WTC11 (cell line): ENCODE measurements around the gene ELFN1. TPM values are rescaled to one million over a fixed set of nuclear protein-coding genes. Genes with fewer than 3 reads are reported as not detected.
A peak's percentile ranks its signal among the peaks of the same experiment; 100 is the strongest.

ENCODE experiments used
- ATAC-seq: fragments of 200-7000 bp; cut with Tn5 transposase; 2 replicates; pipeline ENCODE4 v1.10.0; 2021; ENCODE audit warnings: mild to moderate bottlenecking, moderate library complexity
- CTCF ChIA-PET: fragments of 300-600 bp; sonication (Branson Sonifier 250); formaldehyde crosslinking; loops from one replicate; lab custom pipeline; 2021; ENCODE audit warnings: antibody characterized with exemption; lab: Charles Lee
- POLR2A ChIA-PET: fragments of 350-600 bp; sonication (Branson Sonifier 250); formaldehyde crosslinking; loops from one replicate; lab custom pipeline; 2021; ENCODE audit warnings: antibody characterized with exemption; lab: Charles Lee
- DNase-seq: peaks from one replicate; pipeline ENCODE4 v3.0.0; 2021; ENCODE audit warnings: low spot score
- H3K27ac Mint-ChIP-seq: 2 replicates; pipeline ENCODE4 v1.8.0; 2021; ENCODE audit warnings: mixed read lengths
- H3K27me3 Mint-ChIP-seq: 2 replicates; pipeline ENCODE4 v1.8.0; 2021; ENCODE audit warnings: low read depth, mild to moderate bottlenecking, moderate library complexity, mixed read lengths
- H3K36me3 Mint-ChIP-seq: 2 replicates; pipeline ENCODE4 v1.8.0; 2021; ENCODE audit warnings: mixed read lengths
- H3K4me1 Mint-ChIP-seq: 2 replicates; pipeline ENCODE4 v1.8.0; 2022; ENCODE audit warnings: mixed read lengths
- H3K4me3 Mint-ChIP-seq: 2 replicates; pipeline ENCODE4 v1.8.0; 2021; ENCODE audit warnings: mild to moderate bottlenecking, moderate library complexity, mixed read lengths
- H3K9me3 Mint-ChIP-seq: 2 replicates; pipeline ENCODE4 v1.8.0; 2021; ENCODE audit warnings: mixed read lengths
- E2F4 ChIP-seq: sonication (generic); formaldehyde crosslinking; IDR thresholded peaks from 2 replicates; pipeline ENCODE4 v1.8.1; 2022; ENCODE audit warnings: low read depth, mild to moderate bottlenecking, moderate library complexity, missing genetic modification reagents, borderline replicate concordance
- GABPB1 ChIP-seq: sonication (generic); formaldehyde crosslinking; IDR thresholded peaks from 2 replicates; pipeline ENCODE4 v1.8.1; 2023; ENCODE audit warnings: mild to moderate bottlenecking, missing genetic modification reagents
- MLX ChIP-seq: sonication (generic); formaldehyde crosslinking; IDR thresholded peaks from 2 replicates; pipeline ENCODE4 v1.8.1; 2023; ENCODE audit warnings: mild to moderate bottlenecking, missing genetic modification reagents, moderate library complexity
- MYBL2 ChIP-seq: sonication (generic); formaldehyde crosslinking; IDR thresholded peaks from 2 replicates; pipeline ENCODE4 v1.8.1; 2023; ENCODE audit warnings: mild to moderate bottlenecking, moderate library complexity, missing genetic modification reagents
- NFYB ChIP-seq: sonication (generic); formaldehyde crosslinking; conservative IDR thresholded peaks from 2 replicates; pipeline ENCODE4 v1.8.0; 2022; ENCODE audit warnings: low read depth, missing genetic modification reagents
- TCF7 ChIP-seq: sonication (generic); formaldehyde crosslinking; IDR thresholded peaks from 2 replicates; pipeline ENCODE4 v1.8.0; 2022; ENCODE audit warnings: mild to moderate bottlenecking, low read depth, missing genetic modification reagents, moderate library complexity
- ZNF219 ChIP-seq: sonication (generic); formaldehyde crosslinking; IDR thresholded peaks from 2 replicates; pipeline ENCODE4 v1.8.0; 2023; ENCODE audit warnings: missing genetic modification reagents, mild to moderate bottlenecking, borderline replicate concordance
- ZNF263 ChIP-seq: sonication (generic); formaldehyde crosslinking; IDR thresholded peaks from 2 replicates; pipeline ENCODE4 v1.8.1; 2022; ENCODE audit warnings: low read depth, mild to moderate bottlenecking, moderate library complexity, missing genetic modification reagents
- total RNA-seq: library from RNA; stranded (reverse); gene quantifications from 3 replicates; pipeline ENCODE4 v1.2.3, GENCODE V29; 2021
- TF ChIP-seq, protein P1 (sequence below): fragments of 200-600 bp; IDR thresholded peaks from 2 replicates; pipeline ENCODE4 v1.8.0; 2022; ENCODE audit warnings: antibody characterized with exemption
- TF ChIP-seq, protein P2 (sequence below): fragments of 250-450 bp; sonication (Bioruptor Pico); IDR thresholded peaks from 2 replicates; pipeline ENCODE4 v1.8.0; 2021; ENCODE audit warnings: mild to moderate bottlenecking
- TF ChIP-seq, protein P3 (sequence below): fragments of 250-450 bp; sonication (Bioruptor Pico); IDR thresholded peaks from 2 replicates; pipeline ENCODE4 v2.1.2; 2022; ENCODE audit warnings: mild to moderate bottlenecking, moderate library complexity
- TF ChIP-seq, protein P4 (sequence below): fragments of 250-450 bp; sonication (Bioruptor Pico); IDR thresholded peaks from 2 replicates; pipeline ENCODE4 v1.9.0; 2021; ENCODE audit warnings: mild to moderate bottlenecking, borderline replicate concordance
- TF ChIP-seq, protein P5 (sequence below): sonication (generic); formaldehyde crosslinking; IDR thresholded peaks from 2 replicates; pipeline ENCODE4 v1.8.1; 2023; ENCODE audit warnings: mild to moderate bottlenecking, missing genetic modification reagents, borderline replicate concordance

Gene ELFN1
- total RNA-seq, 1 experiment from 2014 or later, result 4.6 TPM

DNA sequence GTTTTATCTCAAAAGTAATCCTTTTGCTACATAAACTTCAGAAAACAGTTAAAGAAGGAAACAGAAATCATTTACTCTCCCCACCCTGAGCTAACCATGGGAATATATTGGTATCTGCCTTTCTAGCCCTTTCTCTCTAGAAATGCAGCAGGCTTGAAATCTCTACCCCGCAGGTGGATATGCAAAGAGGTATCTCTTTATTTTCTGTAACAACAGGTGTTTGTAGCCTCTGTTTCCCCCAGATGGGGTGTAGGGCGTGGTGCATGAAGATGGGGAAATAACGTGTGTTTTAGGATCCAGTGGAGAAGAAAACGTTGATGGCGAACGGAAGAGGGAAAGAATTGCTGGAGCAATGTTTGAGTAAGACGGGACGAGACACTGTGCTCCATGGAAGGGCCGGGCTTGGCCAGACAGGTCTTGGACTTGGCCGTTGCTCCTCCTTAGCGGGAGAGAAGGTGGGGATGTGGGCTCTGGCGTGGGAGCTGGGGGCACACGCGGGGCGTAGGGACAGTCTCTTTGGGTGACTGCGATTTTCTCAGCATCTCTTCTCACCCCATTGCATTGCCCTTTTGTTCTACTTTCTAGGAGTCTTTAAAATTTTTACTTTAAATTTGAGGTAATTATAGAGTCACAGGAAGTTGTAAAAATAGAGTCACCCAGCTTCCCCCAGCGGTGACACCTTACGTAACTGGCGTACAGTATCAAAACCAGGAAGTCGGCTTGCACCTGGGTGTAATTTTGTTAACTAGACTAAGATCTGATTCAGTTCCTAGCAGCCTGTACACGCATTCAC lies 82.9 kb downstream of the ELFN1 start:
- no peak overlapping the region for H3K4me3 Mint-ChIP-seq
- ChIA-PET POLR2A (no interaction called here), CTCF (no interaction called here)
- H3K27me3 Mint-ChIP-seq, result peaks cover 20% of the 10 kb centered on the region
- TF ChIP-seq, protein P1, sequence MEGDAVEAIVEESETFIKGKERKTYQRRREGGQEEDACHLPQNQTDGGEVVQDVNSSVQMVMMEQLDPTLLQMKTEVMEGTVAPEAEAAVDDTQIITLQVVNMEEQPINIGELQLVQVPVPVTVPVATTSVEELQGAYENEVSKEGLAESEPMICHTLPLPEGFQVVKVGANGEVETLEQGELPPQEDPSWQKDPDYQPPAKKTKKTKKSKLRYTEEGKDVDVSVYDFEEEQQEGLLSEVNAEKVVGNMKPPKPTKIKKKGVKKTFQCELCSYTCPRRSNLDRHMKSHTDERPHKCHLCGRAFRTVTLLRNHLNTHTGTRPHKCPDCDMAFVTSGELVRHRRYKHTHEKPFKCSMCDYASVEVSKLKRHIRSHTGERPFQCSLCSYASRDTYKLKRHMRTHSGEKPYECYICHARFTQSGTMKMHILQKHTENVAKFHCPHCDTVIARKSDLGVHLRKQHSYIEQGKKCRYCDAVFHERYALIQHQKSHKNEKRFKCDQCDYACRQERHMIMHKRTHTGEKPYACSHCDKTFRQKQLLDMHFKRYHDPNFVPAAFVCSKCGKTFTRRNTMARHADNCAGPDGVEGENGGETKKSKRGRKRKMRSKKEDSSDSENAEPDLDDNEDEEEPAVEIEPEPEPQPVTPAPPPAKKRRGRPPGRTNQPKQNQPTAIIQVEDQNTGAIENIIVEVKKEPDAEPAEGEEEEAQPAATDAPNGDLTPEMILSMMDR, result no peak
- TF ChIP-seq, protein P2, sequence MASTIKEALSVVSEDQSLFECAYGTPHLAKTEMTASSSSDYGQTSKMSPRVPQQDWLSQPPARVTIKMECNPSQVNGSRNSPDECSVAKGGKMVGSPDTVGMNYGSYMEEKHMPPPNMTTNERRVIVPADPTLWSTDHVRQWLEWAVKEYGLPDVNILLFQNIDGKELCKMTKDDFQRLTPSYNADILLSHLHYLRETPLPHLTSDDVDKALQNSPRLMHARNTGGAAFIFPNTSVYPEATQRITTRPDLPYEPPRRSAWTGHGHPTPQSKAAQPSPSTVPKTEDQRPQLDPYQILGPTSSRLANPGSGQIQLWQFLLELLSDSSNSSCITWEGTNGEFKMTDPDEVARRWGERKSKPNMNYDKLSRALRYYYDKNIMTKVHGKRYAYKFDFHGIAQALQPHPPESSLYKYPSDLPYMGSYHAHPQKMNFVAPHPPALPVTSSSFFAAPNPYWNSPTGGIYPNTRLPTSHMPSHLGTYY (CRISPR knock-in tag), result no peak
- TF ChIP-seq MYBL2 (CRISPR knock-in tag) (no peak), ZNF263 (no peak), GABPB1 (no peak), E2F4 (CRISPR knock-in tag) (no peak), TCF7 (no peak), ZNF219 (CRISPR knock-in tag) (no peak), MLX (CRISPR knock-in tag) (no peak), NFYB (no peak)
- TF ChIP-seq, protein P3, sequence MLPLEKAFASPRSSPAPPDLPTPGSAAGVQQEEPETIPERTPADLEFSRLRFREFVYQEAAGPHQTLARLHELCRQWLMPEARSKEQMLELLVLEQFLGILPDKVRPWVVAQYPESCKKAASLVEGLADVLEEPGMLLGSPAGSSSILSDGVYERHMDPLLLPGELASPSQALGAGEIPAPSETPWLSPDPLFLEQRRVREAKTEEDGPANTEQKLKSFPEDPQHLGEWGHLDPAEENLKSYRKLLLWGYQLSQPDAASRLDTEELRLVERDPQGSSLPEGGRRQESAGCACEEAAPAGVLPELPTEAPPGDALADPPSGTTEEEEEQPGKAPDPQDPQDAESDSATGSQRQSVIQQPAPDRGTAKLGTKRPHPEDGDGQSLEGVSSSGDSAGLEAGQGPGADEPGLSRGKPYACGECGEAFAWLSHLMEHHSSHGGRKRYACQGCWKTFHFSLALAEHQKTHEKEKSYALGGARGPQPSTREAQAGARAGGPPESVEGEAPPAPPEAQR (CRISPR knock-in tag), result no peak
- TF ChIP-seq, protein P4, sequence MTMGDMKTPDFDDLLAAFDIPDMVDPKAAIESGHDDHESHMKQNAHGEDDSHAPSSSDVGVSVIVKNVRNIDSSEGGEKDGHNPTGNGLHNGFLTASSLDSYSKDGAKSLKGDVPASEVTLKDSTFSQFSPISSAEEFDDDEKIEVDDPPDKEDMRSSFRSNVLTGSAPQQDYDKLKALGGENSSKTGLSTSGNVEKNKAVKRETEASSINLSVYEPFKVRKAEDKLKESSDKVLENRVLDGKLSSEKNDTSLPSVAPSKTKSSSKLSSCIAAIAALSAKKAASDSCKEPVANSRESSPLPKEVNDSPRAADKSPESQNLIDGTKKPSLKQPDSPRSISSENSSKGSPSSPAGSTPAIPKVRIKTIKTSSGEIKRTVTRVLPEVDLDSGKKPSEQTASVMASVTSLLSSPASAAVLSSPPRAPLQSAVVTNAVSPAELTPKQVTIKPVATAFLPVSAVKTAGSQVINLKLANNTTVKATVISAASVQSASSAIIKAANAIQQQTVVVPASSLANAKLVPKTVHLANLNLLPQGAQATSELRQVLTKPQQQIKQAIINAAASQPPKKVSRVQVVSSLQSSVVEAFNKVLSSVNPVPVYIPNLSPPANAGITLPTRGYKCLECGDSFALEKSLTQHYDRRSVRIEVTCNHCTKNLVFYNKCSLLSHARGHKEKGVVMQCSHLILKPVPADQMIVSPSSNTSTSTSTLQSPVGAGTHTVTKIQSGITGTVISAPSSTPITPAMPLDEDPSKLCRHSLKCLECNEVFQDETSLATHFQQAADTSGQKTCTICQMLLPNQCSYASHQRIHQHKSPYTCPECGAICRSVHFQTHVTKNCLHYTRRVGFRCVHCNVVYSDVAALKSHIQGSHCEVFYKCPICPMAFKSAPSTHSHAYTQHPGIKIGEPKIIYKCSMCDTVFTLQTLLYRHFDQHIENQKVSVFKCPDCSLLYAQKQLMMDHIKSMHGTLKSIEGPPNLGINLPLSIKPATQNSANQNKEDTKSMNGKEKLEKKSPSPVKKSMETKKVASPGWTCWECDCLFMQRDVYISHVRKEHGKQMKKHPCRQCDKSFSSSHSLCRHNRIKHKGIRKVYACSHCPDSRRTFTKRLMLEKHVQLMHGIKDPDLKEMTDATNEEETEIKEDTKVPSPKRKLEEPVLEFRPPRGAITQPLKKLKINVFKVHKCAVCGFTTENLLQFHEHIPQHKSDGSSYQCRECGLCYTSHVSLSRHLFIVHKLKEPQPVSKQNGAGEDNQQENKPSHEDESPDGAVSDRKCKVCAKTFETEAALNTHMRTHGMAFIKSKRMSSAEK (CRISPR knock-in tag), result no peak
- TF ChIP-seq, protein P5, sequence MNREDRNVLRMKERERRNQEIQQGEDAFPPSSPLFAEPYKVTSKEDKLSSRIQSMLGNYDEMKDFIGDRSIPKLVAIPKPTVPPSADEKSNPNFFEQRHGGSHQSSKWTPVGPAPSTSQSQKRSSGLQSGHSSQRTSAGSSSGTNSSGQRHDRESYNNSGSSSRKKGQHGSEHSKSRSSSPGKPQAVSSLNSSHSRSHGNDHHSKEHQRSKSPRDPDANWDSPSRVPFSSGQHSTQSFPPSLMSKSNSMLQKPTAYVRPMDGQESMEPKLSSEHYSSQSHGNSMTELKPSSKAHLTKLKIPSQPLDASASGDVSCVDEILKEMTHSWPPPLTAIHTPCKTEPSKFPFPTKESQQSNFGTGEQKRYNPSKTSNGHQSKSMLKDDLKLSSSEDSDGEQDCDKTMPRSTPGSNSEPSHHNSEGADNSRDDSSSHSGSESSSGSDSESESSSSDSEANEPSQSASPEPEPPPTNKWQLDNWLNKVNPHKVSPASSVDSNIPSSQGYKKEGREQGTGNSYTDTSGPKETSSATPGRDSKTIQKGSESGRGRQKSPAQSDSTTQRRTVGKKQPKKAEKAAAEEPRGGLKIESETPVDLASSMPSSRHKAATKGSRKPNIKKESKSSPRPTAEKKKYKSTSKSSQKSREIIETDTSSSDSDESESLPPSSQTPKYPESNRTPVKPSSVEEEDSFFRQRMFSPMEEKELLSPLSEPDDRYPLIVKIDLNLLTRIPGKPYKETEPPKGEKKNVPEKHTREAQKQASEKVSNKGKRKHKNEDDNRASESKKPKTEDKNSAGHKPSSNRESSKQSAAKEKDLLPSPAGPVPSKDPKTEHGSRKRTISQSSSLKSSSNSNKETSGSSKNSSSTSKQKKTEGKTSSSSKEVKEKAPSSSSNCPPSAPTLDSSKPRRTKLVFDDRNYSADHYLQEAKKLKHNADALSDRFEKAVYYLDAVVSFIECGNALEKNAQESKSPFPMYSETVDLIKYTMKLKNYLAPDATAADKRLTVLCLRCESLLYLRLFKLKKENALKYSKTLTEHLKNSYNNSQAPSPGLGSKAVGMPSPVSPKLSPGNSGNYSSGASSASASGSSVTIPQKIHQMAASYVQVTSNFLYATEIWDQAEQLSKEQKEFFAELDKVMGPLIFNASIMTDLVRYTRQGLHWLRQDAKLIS (CRISPR knock-in tag), result no peak
- ATAC-seq, result no peak
- H3K27ac Mint-ChIP-seq, result peak overlapping the region; percentile 10; the same call in 1 of the 2 replicates
- no peaks in the 10 kb centered on the region for H3K9me3 Mint-ChIP-seq
- H3K36me3 Mint-ChIP-seq, result no peaks in the 10 kb centered on the region
- peaks cover 21% of the 10 kb centered on the region for H3K4me1 Mint-ChIP-seq
- no peak for DNase-seq
